Colonic mucosa (tissue), 4 donors: ENCODE measurements around the gene SLC19A1. TPM values are rescaled to one million over a fixed set of nuclear protein-coding genes. Genes with fewer than 3 reads are reported as not detected.

Experiments
- DNase-seq: peaks from one replicate; pipeline ENCODE4 v3.0.0-alpha.2; 2020
- H3K27ac ChIP-seq: fragments of 200-600 bp; one replicate; pipeline ENCODE4 v1.8.0; 2021
- H3K27me3 ChIP-seq: fragments of 200-600 bp; one replicate; pipeline ENCODE4 v1.8.0; 2021
- H3K36me3 ChIP-seq: fragments of 200-600 bp; one replicate; pipeline ENCODE4 v1.8.0; 2021
- H3K4me1 ChIP-seq: fragments of 200-600 bp; one replicate; pipeline ENCODE4 v1.8.0; 2021; ENCODE audit warnings: mild to moderate bottlenecking
- H3K4me3 ChIP-seq: fragments of 200-600 bp; one replicate; pipeline ENCODE4 v1.8.0; 2021
- H3K9ac ChIP-seq, 2 donors: one replicate each; pipeline ENCODE4 v1.7.0; 2013; ENCODE audit warnings: control low read depth in 2 of 2, low read depth in 2 of 2, low read length in 2 of 2
- H3K9me3 ChIP-seq: fragments of 200-600 bp; one replicate; pipeline ENCODE4 v1.8.0; 2021
- CTCF ChIP-seq: fragments of 200-600 bp; IDR thresholded peaks from one replicate; pipeline ENCODE4 v1.8.0; 2022; ENCODE audit warnings: antibody characterized with exemption, mild to moderate bottlenecking
- intact Hi-C: fragments of 100-400 bp; cut with DNase I; formaldehyde crosslinking; loops from one replicate; pipeline ENCODE4 v1.14.1; 2022
- total RNA-seq, 2 donors: library from RNA; stranded (reverse); fragmentation: NEBNext Ultra II Directional in 1 of 2; extraction: Animal tissue kit (Norgen Biotek cat#: 25700) in 1 of 2; gene quantifications; one replicate each; pipeline ENCODE4 v1.2.1, GENCODE V29; 2021
- donor health status: healthy.
- donor health status: DM: no; HTN: no; CAD: no.
- donor health status: DM: no; HTN: no; CAD: no.

Gene SLC19A1
- total RNA-seq, 2 donors from 2014 or later: 10.7 to 25.3 TPM

GRCh38 chr21:45555251-45555556 is 13.0 kb upstream of the SLC19A1 start:
- intact Hi-C loops: loop anchor here (5.0 kb wide), 2 partner anchors 42 to 262 kb away; no protein-coding TSS in a partner anchor
- DNase-seq: no peak

GRCh38 chr21:45554477-45555175 is 12.4 kb upstream of the SLC19A1 start:
- peak overlapping the region; percentile 36 for H3K4me3 ChIP-seq
- intact Hi-C loops: loop anchor here (5.0 kb wide), 2 partner anchors 43 to 263 kb away; no protein-coding TSS in a partner anchor
- H3K4me1 ChIP-seq: peaks cover 5% of the 10 kb centered on the region
- H3K27me3 ChIP-seq: no peaks in the 10 kb centered on the region
- peak; percentile 90 for DNase-seq
- H3K9ac ChIP-seq: peak overlapping the region; percentile 22 to 63
- H3K9me3 ChIP-seq: no peaks in the 10 kb centered on the region
- no peaks in the 10 kb centered on the region for H3K36me3 ChIP-seq
- TF ChIP-seq CTCF: peak; percentile 60
- H3K27ac ChIP-seq: peak overlapping the region; percentile 10

More at GRCh38 chr21:45555251-45555556, 13.0 kb upstream of the SLC19A1 start:
- Histone ChIP-seq H3K4me3 (peak overlapping the region; percentile 52), H3K4me1 (peaks cover 5% of the 10 kb centered on the region), H3K27me3 (no peaks in the 10 kb centered on the region), H3K9ac (no peak overlapping the region), H3K36me3 (no peaks in the 10 kb centered on the region), H3K27ac (peak overlapping the region; percentile 73), H3K9me3 (no peaks in the 10 kb centered on the region)
- TF ChIP-seq CTCF: no peak

- peak overlapping the region in 1 of 2 donors; percentile 24 for H3K9ac ChIP-seq
- intact Hi-C loops: no loop called here
- H3K4me3 ChIP-seq: no peak overlapping the region
- H3K27ac ChIP-seq: no peak overlapping the region
- H3K4me1 ChIP-seq: peaks cover 5% of the 10 kb centered on the region
- H3K36me3 ChIP-seq: no peaks in the 10 kb centered on the region
- no peak for DNase-seq
- H3K27me3 ChIP-seq: no peaks in the 10 kb centered on the region
- TF ChIP-seq CTCF: no peak
- no peaks in the 10 kb centered on the region for H3K9me3 ChIP-seq
Observed at GRCh38 chr21:45552696-45553391, 10.6 kb upstream of the SLC19A1 start.

GRCh38 chr21:45551783-45552695 is 9.8 kb upstream of the SLC19A1 start:
- DNase-seq: no peak
- intact Hi-C loops: no loop called here
- Histone ChIP-seq H3K27ac (peak overlapping the region; percentile 34), H3K9ac (no peak overlapping the region), H3K36me3 (no peaks in the 10 kb centered on the region), H3K27me3 (no peaks in the 10 kb centered on the region), H3K4me3 (no peak overlapping the region), H3K4me1 (peaks cover 5% of the 10 kb centered on the region), H3K9me3 (no peaks in the 10 kb centered on the region)
- no peak for TF ChIP-seq CTCF

GRCh38 chr21:45551316-45551715 is 9.1 kb upstream of the SLC19A1 start:
- H3K36me3 ChIP-seq: no peaks in the 10 kb centered on the region
- H3K9me3 ChIP-seq: no peaks in the 10 kb centered on the region
- H3K27ac ChIP-seq: peak overlapping the region; percentile 34
- H3K27me3 ChIP-seq: no peaks in the 10 kb centered on the region
- H3K4me3 ChIP-seq: no peak overlapping the region
- no peak for TF ChIP-seq CTCF
- H3K9ac ChIP-seq: no peak overlapping the region
- peaks cover 5% of the 10 kb centered on the region for H3K4me1 ChIP-seq
- intact Hi-C loops: no loop called here
- no peak for DNase-seq
